HepG2 (cell line): Measurements from ENCODE around the gene MYO18B. TPM values are rescaled to one million over a fixed set of nuclear protein-coding genes. Genes with fewer than 3 reads are reported as not detected.

Source experiments
- ATAC-seq: fragments of 200-7000 bp; cut with Tn5 transposase; 3 replicates; pipeline ENCODE4 v1.9.1; 2020; ENCODE audit warnings: mild to moderate bottlenecking, moderate library complexity
- BruUV-seq: library from RNA; stranded (reverse); fragments of 400-500 nt; replicated peaks from 2 replicates; lab custom pipeline; 2021; lab: Mats Ljungman, UMichigan
- CTCF ChIA-PET: fragments of 300-600 bp; formaldehyde crosslinking; extraction: SDS; loops from one replicate; lab custom pipeline; 2021; ENCODE audit warnings: low total read pairs, inconsistent platforms, low intra/inter-chr PET ratio; lab: Yijun Ruan, JAX
- POLR2A ChIA-PET: fragments of 350-600 bp; sonication (Branson Sonifier 250); formaldehyde crosslinking; loops from one replicate; lab custom pipeline; 2020; ENCODE audit warnings: antibody characterized with exemption, inconsistent platforms; lab: Yijun Ruan, JAX
- DNase-seq: peaks from one replicate; pipeline ENCODE4 v3.0.0-alpha.2; 2015; ENCODE audit warnings: low spot score
- FAIRE-seq: peaks from 3 replicates; lab custom pipeline; 2011; peaks lifted over from hg19 to GRCh38; lab: Jason Lieb, UNC
- H2AFZ ChIP-seq: one replicate; pipeline ENCODE4 v1.6.1; 2011; ENCODE audit warnings: low read length, inconsistent platforms
- H3K27ac ChIP-seq: fragments of 300-600 bp; 3 replicates; pipeline ENCODE4 v1.8.0; 2011; ENCODE audit warnings: mixed run types, mild to moderate bottlenecking, mixed read lengths, low read length, inconsistent platforms; ENCODE audit not compliant: insufficient read depth; ENCODE audit errors: extremely low read length
- H3K27me3 ChIP-seq, 2 experiments: fragments of 200-600 bp in 1 of 2; 2 replicates in 1 of 2; 3 replicates in 1 of 2; pipeline versions ENCODE4 v1.6.0 to v1.8.0; 2011; ENCODE audit warnings: low read length in 2 of 2, mild to moderate bottlenecking in 2 of 2, moderate library complexity in 2 of 2, inconsistent platforms in 1 of 2; ENCODE audit not compliant: insufficient read depth in 2 of 2, control insufficient read depth in 1 of 2
- H3K36me3 ChIP-seq, 2 experiments: fragments of 200-600 bp in 1 of 2; replicated peaks in 1 of 2; 2 replicates in 1 of 2; 3 replicates in 1 of 2; pipeline versions ENCODE4 v1.5.1 to v1.8.0; 2011; ENCODE audit warnings: low read length in 2 of 2, inconsistent platforms in 1 of 2; ENCODE audit not compliant: insufficient read depth in 2 of 2, control insufficient read depth in 1 of 2
- H3K4me1 ChIP-seq: 2 replicates; pipeline ENCODE4 v1.5.1; 2012; ENCODE audit warnings: low read length, inconsistent platforms; ENCODE audit not compliant: insufficient read depth
- H3K4me2 ChIP-seq: 2 replicates; pipeline ENCODE4 v1.6.0; 2011; ENCODE audit warnings: low read depth, low read length, inconsistent platforms
- H3K4me3 ChIP-seq, 3 experiments: fragments of 200-600 bp in 1 of 3; sonication (generic), shearing (Covaris generic) in 1 of 3; replicated peaks in 1 of 3; 2 replicates each; pipeline ENCODE4 v1.5.1; 2011 to 2016; ENCODE audit warnings: low read length in 3 of 3, inconsistent platforms in 2 of 3, low read depth in 2 of 3, mild to moderate bottlenecking in 2 of 3, control low read depth in 1 of 3, mixed read lengths in 1 of 3; ENCODE audit not compliant: insufficient read depth in 1 of 3
- H3K79me2 ChIP-seq: one replicate; pipeline ENCODE4 v1.6.1; 2011; ENCODE audit warnings: low read length, inconsistent platforms; ENCODE audit not compliant: insufficient read depth
- H3K9ac ChIP-seq: 2 replicates; pipeline ENCODE4 v1.6.0; 2011; ENCODE audit warnings: mild to moderate bottlenecking, low read depth, low read length, inconsistent platforms; ENCODE audit not compliant: insufficient read depth
- H3K9me3 ChIP-seq: 2 replicates; pipeline ENCODE4 v1.5.1; 2012; ENCODE audit warnings: mild to moderate bottlenecking, low read length
- H4K20me1 ChIP-seq: 2 replicates; pipeline ENCODE4 v1.6.0; 2011; ENCODE audit warnings: inconsistent platforms, mild to moderate bottlenecking, low read length, moderate library complexity; ENCODE audit not compliant: insufficient read depth
- MLLT10 ChIP-seq: sonication (generic); formaldehyde crosslinking; IDR thresholded peaks from 2 replicates; pipeline ENCODE4 v1.4.0; 2020; ENCODE audit warnings: missing genetic modification reagents
- NFAT5 ChIP-seq: sonication (generic); formaldehyde crosslinking; IDR thresholded peaks from 2 replicates; pipeline ENCODE4 v1.4.0; 2020; ENCODE audit warnings: missing genetic modification reagents
- TEF ChIP-seq: sonication (generic); formaldehyde crosslinking; IDR thresholded peaks from 2 replicates; pipeline ENCODE4 v1.5.0; 2020; ENCODE audit warnings: missing genetic modification reagents
- ZBTB49 ChIP-seq: sonication (generic); formaldehyde crosslinking; IDR thresholded peaks from 2 replicates; pipeline ENCODE4 v1.4.0; 2020; ENCODE audit warnings: missing genetic modification reagents, borderline replicate concordance
- ZNF142 ChIP-seq: sonication (generic); formaldehyde crosslinking; IDR thresholded peaks from 2 replicates; pipeline ENCODE4 v1.4.0; 2020; ENCODE audit warnings: missing genetic modification reagents
- WGBS: methylation state at CpG from one replicate; pipeline ENCODE4 v1.1.6; 2017; ENCODE audit warnings: low lambda C conversion rate; 5-methylcytosine and 5-hydroxymethylcytosine counted together
- in situ Hi-C: cut with HindIII; loops from 2 replicates; pipeline ENCODE4 v1.10.0; 2017; ENCODE audit warnings: low pct_unique_long_range_greater_than_20kb; ENCODE audit not compliant: extremely low pct_ligation_motif_present
- intact Hi-C: fragments of 100-400 bp; cut with micrococcal nuclease; formaldehyde crosslinking; loops from one replicate; pipeline ENCODE4 v1.10.0; 2022; ENCODE audit not compliant: unreplicated experiment
- polyA plus RNA-seq, 8 experiments: library from polyadenylated mRNA; depleted of rRNA in 3 of 8; stranded (reverse) in 7 of 8; unstranded in 1 of 8; fragments of >200 nt; fragmentation: Illumina TruSeq in 4 of 8; extraction: Trizol in 4 of 8; gene quantifications; 2 replicates each; pipeline versions ENCODE4 v1.2.1 to v1.2.3, GENCODE V29; 2011 to 2016; ENCODE audit warnings: low read depth in 4 of 8, missing spikeins in 1 of 8, mixed read lengths in 1 of 8; ENCODE audit not compliant: insufficient read depth in 1 of 8
- total RNA-seq, 5 experiments: library from RNA; depleted of rRNA; stranded (reverse); fragments of >200 nt; fragmentation: Illumina TruSeq; extraction: Trizol; gene quantifications; 2 replicates each; pipeline ENCODE4 v1.2.3, GENCODE V29; 2016; ENCODE audit warnings: low read depth in 1 of 5
- TF ChIP-seq, protein P1 (sequence below): sonication (generic); formaldehyde crosslinking; IDR thresholded peaks from 2 replicates; pipeline ENCODE4 v1.5.0; 2020; ENCODE audit warnings: missing genetic modification reagents, mild to moderate bottlenecking, borderline replicate concordance

Gene MYO18B
- total and polyA plus RNA-seq, 2 of the 13 experiments (the other 11 are each of a cell fraction or from before 2014, with no cell fraction given): 0.01 TPM; not detected in 1

- 53% methylated on average over 6 of the region's 6 CpGs for WGBS
- no peaks in the 10 kb centered on the region for H3K79me2 ChIP-seq
- no peak overlapping the region for H3K9ac ChIP-seq
- no peaks in the 10 kb centered on the region for H3K9me3 ChIP-seq
- no peaks in the 10 kb centered on the region for H3K4me1 ChIP-seq
- no peak overlapping the region for H3K4me2 ChIP-seq
- no TSS peak for BruUV-seq
- ChIA-PET POLR2A (no interaction called here), CTCF (no interaction called here)
- FAIRE-seq (no peak), DNase-seq (no peak), ATAC-seq (no peak)
- H3K36me3 ChIP-seq: no peaks in the 10 kb centered on the region
- in situ Hi-C loops (no loop called here), intact Hi-C loops (no loop called here)
- H4K20me1 ChIP-seq: no peaks in the 10 kb centered on the region
- no peak overlapping the region for H3K4me3 ChIP-seq
- no peak overlapping the region for H2AFZ ChIP-seq
- no peak overlapping the region for H3K27ac ChIP-seq
- H3K27me3 ChIP-seq: peaks cover 0 to 9% of the 10 kb centered on the region in 2 experiments; a peak in 1 of 5 replicates
- no peak for TF ChIP-seq ZBTB49 (CRISPR knock-in tag)
- TF ChIP-seq, protein P1, sequence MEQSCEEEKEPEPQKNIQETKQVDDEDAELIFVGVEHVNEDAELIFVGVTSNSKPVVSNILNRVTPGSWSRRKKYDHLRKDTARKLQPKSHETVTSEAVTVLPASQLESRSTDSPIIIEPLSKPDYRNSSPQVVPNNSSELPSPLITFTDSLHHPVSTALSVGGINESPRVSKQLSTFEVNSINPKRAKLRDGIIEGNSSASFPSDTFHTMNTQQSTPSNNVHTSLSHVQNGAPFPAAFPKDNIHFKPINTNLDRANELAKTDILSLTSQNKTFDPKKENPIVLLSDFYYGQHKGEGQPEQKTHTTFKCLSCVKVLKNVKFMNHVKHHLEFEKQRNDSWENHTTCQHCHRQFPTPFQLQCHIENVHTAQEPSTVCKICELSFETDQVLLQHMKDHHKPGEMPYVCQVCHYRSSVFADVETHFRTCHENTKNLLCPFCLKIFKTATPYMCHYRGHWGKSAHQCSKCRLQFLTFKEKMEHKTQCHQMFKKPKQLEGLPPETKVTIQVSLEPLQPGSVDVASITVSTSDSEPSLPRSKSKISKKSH (CRISPR knock-in tag): no peak
- TF ChIP-seq ZNF142 (CRISPR knock-in tag): no peak
- no peak for TF ChIP-seq NFAT5
- no peak for TF ChIP-seq TEF
- no peak for TF ChIP-seq MLLT10 (CRISPR knock-in tag)
These were observed 80.4 kb downstream of the MYO18B start for GRCh38 chr22:25822344-25822743.
